ENCODE results near the gene C6orf47. TPM values are rescaled to one million over a fixed set of nuclear protein-coding genes. Genes with fewer than 3 reads are reported as not detected.
A peak's percentile ranks its signal among the peaks of the same experiment; 100 is the strongest.

C6orf47 gene
- total RNA-seq, 1 donor from 2014 or later = 16.2 TPM

DNA sequence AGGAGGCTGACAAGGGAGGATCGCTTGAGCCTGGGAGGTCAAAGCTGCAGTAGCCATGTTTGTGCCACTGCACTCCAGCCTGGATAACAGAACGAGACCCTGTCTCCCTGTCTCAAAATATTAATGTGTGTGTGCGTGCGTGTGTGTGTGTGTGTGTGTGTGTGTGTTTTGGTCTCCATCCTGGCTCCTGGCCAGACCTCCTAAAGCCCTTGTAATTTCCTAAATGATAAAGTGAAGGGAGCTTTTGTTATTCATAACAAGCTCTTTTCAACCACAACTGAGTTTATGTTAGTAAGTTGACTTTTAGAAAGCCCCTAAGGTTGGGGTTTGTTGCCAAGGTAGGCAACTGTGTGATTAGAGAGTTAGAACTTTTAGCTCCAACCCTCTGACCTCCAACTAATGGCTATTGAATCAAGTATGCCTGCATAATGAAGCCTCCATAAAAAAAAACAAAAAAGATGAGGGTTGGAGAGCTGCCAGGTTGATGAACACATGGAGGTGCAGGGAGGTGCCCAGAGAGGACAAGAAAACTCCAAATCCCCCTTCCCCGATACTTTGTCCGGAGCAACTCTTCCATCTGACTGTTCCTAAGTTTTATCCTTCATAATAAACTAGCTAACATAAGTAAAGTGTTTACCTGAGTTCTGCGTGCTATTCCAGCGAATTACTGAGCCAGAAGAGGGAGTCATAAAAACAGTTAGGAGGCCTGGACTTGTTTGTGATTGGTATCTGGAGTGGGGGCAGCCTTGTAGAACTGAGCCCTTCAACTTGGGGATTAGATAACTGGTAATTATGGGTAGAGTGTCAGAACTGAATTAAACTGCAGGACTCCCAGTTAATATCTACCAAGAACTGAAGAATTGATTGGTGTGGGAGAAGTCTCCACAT lies 50.8 kb downstream of the C6orf47 start:
- no peak for DNase-seq

Small RNAs within 50 kb of the gene (small RNA-seq; reads per million reads assigned to genes)
- gene MIR4646 = not detected
- not detected for gene MIR6832
- not detected for gene RF00019
- gene SNORA38 = 0.84 reads per million, percentile 69 among the genes with 10 or more reads in this experiment
- gene UQCRHP1 = not detected

Other genes starting within 250 kb of the C6orf47 start
- gene MICB, start 162.6 kb downstream of the C6orf47 start, total RNA-seq = 0.47 TPM
- not detected for gene MCCD1, start 131.8 kb downstream of the C6orf47 start, total RNA-seq
- 288 TPM for gene DDX39B, start 118.8 kb downstream of the C6orf47 start, total RNA-seq
- gene ATP6V1G2, start 114.2 kb downstream of the C6orf47 start, total RNA-seq = 54.0 TPM
- 21.7 TPM for gene NFKBIL1, start 113.2 kb downstream of the C6orf47 start, total RNA-seq
- gene LTA, start 88.5 kb downstream of the C6orf47 start, total RNA-seq = not detected
- gene TNF, start 85.2 kb downstream of the C6orf47 start, total RNA-seq = not detected
- 0.31 TPM for gene LTB, start 78.4 kb downstream of the C6orf47 start, total RNA-seq
- 0.94 TPM for gene LST1, start 74.5 kb downstream of the C6orf47 start, total RNA-seq
- not detected for gene NCR3, start 67.8 kb downstream of the C6orf47 start, total RNA-seq
- gene AIF1, start 45.5 kb downstream of the C6orf47 start, total RNA-seq = 4.1 TPM
- 31.7 TPM for gene PRRC2A, start 40.1 kb downstream of the C6orf47 start, total RNA-seq
- gene BAG6, start 8.1 kb downstream of the C6orf47 start, total RNA-seq = 118 TPM
- gene APOM, start 4.9 kb downstream of the C6orf47 start, total RNA-seq = not detected
- 9.8 TPM for gene GPANK1, start 4.2 kb upstream of the C6orf47 start, total RNA-seq
- gene CSNK2B, start 5.3 kb upstream of the C6orf47 start, total RNA-seq = 69.9 TPM
- 3.4 TPM for gene LY6G5B, start 9.2 kb upstream of the C6orf47 start, total RNA-seq
- gene LY6G5C, start 20.3 kb upstream of the C6orf47 start, total RNA-seq = 3.1 TPM
- gene ABHD16A, start 42.5 kb upstream of the C6orf47 start, total RNA-seq = 48.2 TPM
- gene LY6G6F, start 46.1 kb upstream of the C6orf47 start, total RNA-seq = not detected
- gene LY6G6D, start 54.6 kb upstream of the C6orf47 start, total RNA-seq = not detected
- gene LY6G6C, start 61.0 kb upstream of the C6orf47 start, total RNA-seq = 0.31 TPM
- gene MPIG6B, start 62.6 kb upstream of the C6orf47 start, total RNA-seq = not detected
- gene DDAH2, start 68.5 kb upstream of the C6orf47 start, total RNA-seq = 117 TPM
- gene CLIC1, start 75.8 kb upstream of the C6orf47 start, total RNA-seq = 35.2 TPM
- 4.2 TPM for gene MSH5, start 79.2 kb upstream of the C6orf47 start, total RNA-seq
- gene SAPCD1, start 101.9 kb upstream of the C6orf47 start, total RNA-seq = 0.31 TPM
- 0.31 TPM for gene VWA7, start 116.5 kb upstream of the C6orf47 start, total RNA-seq
- 25.6 TPM for gene VARS1, start 135.0 kb upstream of the C6orf47 start, total RNA-seq
- 22.9 TPM for gene LSM2, start 146.2 kb upstream of the C6orf47 start, total RNA-seq
- gene HSPA1L, start 154.5 kb upstream of the C6orf47 start, total RNA-seq = 4.4 TPM
- 117 TPM for gene HSPA1A, start 154.8 kb upstream of the C6orf47 start, total RNA-seq
- 121 TPM for gene HSPA1B, start 167.0 kb upstream of the C6orf47 start, total RNA-seq
- 20.3 TPM for gene NEU1, start 202.0 kb upstream of the C6orf47 start, total RNA-seq
- gene SLC44A4, start 218.2 kb upstream of the C6orf47 start, total RNA-seq = not detected
- gene EHMT2, start 236.9 kb upstream of the C6orf47 start, total RNA-seq = 83.9 TPM
- 25.6 TPM for gene ZBTB12, start 241.3 kb upstream of the C6orf47 start, total RNA-seq